Glomerular endothelial cell (primary cell): ENCODE data around the gene PGLYRP4. TPM values are rescaled to one million over a fixed set of nuclear protein-coding genes. Genes with fewer than 3 reads are reported as not detected.

Source experiments
- DNase-seq: peaks from one replicate; pipeline ENCODE4 v3.0.0-alpha.2; 2011; ENCODE audit warnings: low read depth, low spot score; ENCODE audit errors: extremely low read depth
- total RNA-seq: library from RNA; depleted of rRNA; stranded (reverse); fragments of >200 nt; gene quantifications from 2 replicates; pipeline ENCODE4 v1.2.3, GENCODE V29; 2015

PGLYRP4 gene
- total RNA-seq, 1 donor from 2014 or later: not detected

GRCh38 chr1:153293480-153293775 lies 55.2 kb downstream of the PGLYRP4 start:
- DNase-seq: no peak

- DNase-seq: no peak
Measured at GRCh38 chr1:153292740-153293479, 55.7 kb downstream of the PGLYRP4 start.

GRCh38 chr1:153292185-153292584 lies 56.5 kb downstream of the PGLYRP4 start:
- no peak for DNase-seq

GRCh38 chr1:153291514-153291913 lies 57.1 kb downstream of the PGLYRP4 start:
- no peak for DNase-seq

GRCh38 chr1:153288634-153289275 lies 59.9 kb downstream of the PGLYRP4 start:
- no peak for DNase-seq

Other genes with a start within 250 kb of the PGLYRP4 start
- not detected in 2 replicates for gene SPRR2F, start 235.3 kb downstream of the PGLYRP4 start, total RNA-seq
- not detected in 2 replicates for gene SPRR2G, start 198.0 kb downstream of the PGLYRP4 start, total RNA-seq
- not detected in 2 replicates for gene LELP1, start 145.4 kb downstream of the PGLYRP4 start, total RNA-seq
- not detected in 2 replicates for gene PRR9, start 131.3 kb downstream of the PGLYRP4 start, total RNA-seq
- gene LORICRIN, start 89.2 kb downstream of the PGLYRP4 start, total RNA-seq: not detected in 2 replicates
- not detected in 2 replicates for gene PGLYRP3, start 35.9 kb downstream of the PGLYRP4 start, total RNA-seq
- not detected in 2 replicates for gene S100A9, start 9.0 kb upstream of the PGLYRP4 start, total RNA-seq
- not detected in 2 replicates for gene S100A12, start 26.8 kb upstream of the PGLYRP4 start, total RNA-seq
- gene S100A8, start 42.2 kb upstream of the PGLYRP4 start, total RNA-seq: not detected in 2 replicates
- not detected in 2 replicates for gene S100A7A, start 67.7 kb upstream of the PGLYRP4 start, total RNA-seq
- gene S100A7, start 111.8 kb upstream of the PGLYRP4 start, total RNA-seq: not detected in 2 replicates
- 581 and 1,075 TPM in 2 replicates for gene S100A6, start 187.2 kb upstream of the PGLYRP4 start, total RNA-seq
- gene S100A5, start 192.1 kb upstream of the PGLYRP4 start, total RNA-seq: not detected in 2 replicates
- 7.1 and 17.2 TPM in 2 replicates for gene S100A4, start 197.0 kb upstream of the PGLYRP4 start, total RNA-seq
- 6.8 and 6.9 TPM in 2 replicates for gene S100A3, start 200.4 kb upstream of the PGLYRP4 start, total RNA-seq
- 3.9 and 9.4 TPM in 2 replicates for gene S100A2, start 217.0 kb upstream of the PGLYRP4 start, total RNA-seq